ENCODE measurements around the gene WDR27.

The WDR27 gene

GRCh38 chr6:169641461-169642085 is 60.3 kb downstream of the WDR27 start:
- Histone ChIP-seq H3K36me3 (ENCODE audit: control insufficient read depth in 2 of 2, insufficient read depth in 1 of 2, low read length in 2 of 2) (peaks cover 0 to 18% of the 10 kb centered on the region in 2 experiments; a peak in 1 of 3 replicates), H3K9me3 (ENCODE audit: control insufficient read depth, insufficient read depth, low read depth, low read length) (no peaks in the 10 kb centered on the region), H3K27ac (ENCODE audit: extremely low read depth, low read depth, low read length) (no peak overlapping the region), H3K4me3 (ENCODE audit: low read depth, low read length) (no peak overlapping the region), H3K4me1 (ENCODE audit: control insufficient read depth, insufficient read depth, low read length) (no peaks in the 10 kb centered on the region)
- ChIA-PET CTCF (no interaction called here), POLR2A (interaction anchor here (0.6 kb wide), 1 partner anchor 752 kb away, joined by 3 read pairs; no protein-coding TSS in a partner anchor)
- TF ChIP-seq ZNF155 (tag by site-specific recombination; IDR thresholded peaks at IDR 0.05) (no peak), KLF1 (tag by site-specific recombination; IDR thresholded peaks at IDR 0.05) (no peak), ZNF571 (tag by site-specific recombination; IDR thresholded peaks at IDR 0.05) (no peak), ZNF677 (tag by site-specific recombination; IDR thresholded peaks at IDR 0.05) (no peak), PRDM4 (tag by site-specific recombination; IDR thresholded peaks at IDR 0.05) (no peak), KLF7 (tag by site-specific recombination; IDR thresholded peaks at IDR 0.05; ENCODE audit: borderline replicate concordance) (no peak), ZNF473 (tag by site-specific recombination; IDR thresholded peaks at IDR 0.05) (no peak), YY1 (tag by site-specific recombination; IDR thresholded peaks at IDR 0.05) (no peak), ZSCAN4 (tag by site-specific recombination; IDR thresholded peaks at IDR 0.05) (no peak), ZNF704 (tag by site-specific recombination; IDR thresholded peaks at IDR 0.05) (no peak), SP2 (tag by site-specific recombination; IDR thresholded peaks at IDR 0.05) (no peak), ZNF157 (tag by site-specific recombination; IDR thresholded peaks at IDR 0.05) (no peak), ZNF280C (tag by site-specific recombination; IDR thresholded peaks at IDR 0.05) (no peak), ZNF777 (tag by site-specific recombination; IDR thresholded peaks at IDR 0.05; ENCODE audit: borderline replicate concordance) (no peak), ZNF776 (tag by site-specific recombination; IDR thresholded peaks at IDR 0.05; ENCODE audit: borderline replicate concordance) (no peak), TSHZ1 (tag by site-specific recombination; IDR thresholded peaks at IDR 0.05; ENCODE audit: borderline replicate concordance) (no peak), ZNF140 (tag by site-specific recombination; IDR thresholded peaks at IDR 0.05) (no peak), ZNF114 (tag by site-specific recombination; IDR thresholded peaks at IDR 0.05) (no peak), ZNF292 (tag by site-specific recombination; IDR thresholded peaks at IDR 0.05; ENCODE audit: borderline replicate concordance, low read depth) (no peak)

All from HEK293 (cell line).